Stimulated activated CD8-positive, alpha-beta memory T cell treated with anti-CD3 and anti-CD28 coated beads, Interleukin-15, amount 100 ng/mL, for 4 hours (primary cell): ENCODE data around the gene SPSB1.
"Not testable (repeated sequence)": the region's sequence is repeated elsewhere in the genome, so short reads cannot be mapped to it uniquely, and the experiment has no call there.

Experiments
- DNase-seq, 2 donors: peaks; one replicate each; pipeline ENCODE4 v3.0.0-alpha.2; 2020; ENCODE audit warnings: low read depth in 2 of 2

SPSB1 gene

GRCh38 chr1:9279172-9279840, 13.4 kb upstream of the SPSB1 start:
- no peak for DNase-seq

DNA sequence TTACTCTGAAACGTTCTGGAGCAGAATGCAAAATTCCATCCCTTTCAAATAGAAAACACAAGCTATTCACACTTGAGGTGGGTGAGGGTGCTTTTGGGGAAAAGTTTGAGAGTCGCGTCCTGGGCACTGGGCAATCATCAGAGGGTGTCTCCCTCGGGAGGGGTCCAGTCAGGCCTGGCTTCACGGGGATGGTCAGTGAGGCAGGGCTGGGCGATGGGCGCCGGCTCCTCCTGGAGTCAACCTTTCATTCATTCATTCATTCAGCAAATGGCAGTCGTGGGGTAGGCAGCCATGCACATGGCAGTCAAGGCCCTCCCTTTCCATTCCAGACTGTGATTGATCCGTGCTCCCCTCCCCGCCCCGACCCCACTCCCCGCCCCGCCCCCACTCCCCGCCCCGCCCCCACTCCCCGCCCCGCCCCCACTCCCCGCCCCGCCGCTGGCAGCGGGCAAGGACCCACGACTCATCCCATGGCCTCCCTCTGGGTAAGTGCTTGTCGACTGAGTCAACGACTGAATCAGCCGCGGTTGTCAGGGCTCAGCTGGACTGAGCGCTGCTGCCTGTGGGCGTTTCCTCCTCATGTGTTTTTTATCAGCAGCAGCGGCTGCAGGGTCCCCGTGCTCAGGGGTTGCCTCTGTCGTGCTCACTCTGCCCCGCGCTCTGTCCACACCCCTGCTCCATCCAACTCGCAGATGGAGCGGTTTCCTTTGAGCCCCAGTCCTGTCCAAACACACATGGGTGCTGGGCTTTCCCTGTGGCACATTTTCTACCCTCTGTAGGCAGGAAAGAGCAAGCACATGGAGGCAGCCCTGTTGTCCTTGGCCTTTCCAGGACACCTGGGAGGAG, 12.5 kb upstream of the SPSB1 start:
- DNase-seq = peak; percentile 38 to 55

DNA sequence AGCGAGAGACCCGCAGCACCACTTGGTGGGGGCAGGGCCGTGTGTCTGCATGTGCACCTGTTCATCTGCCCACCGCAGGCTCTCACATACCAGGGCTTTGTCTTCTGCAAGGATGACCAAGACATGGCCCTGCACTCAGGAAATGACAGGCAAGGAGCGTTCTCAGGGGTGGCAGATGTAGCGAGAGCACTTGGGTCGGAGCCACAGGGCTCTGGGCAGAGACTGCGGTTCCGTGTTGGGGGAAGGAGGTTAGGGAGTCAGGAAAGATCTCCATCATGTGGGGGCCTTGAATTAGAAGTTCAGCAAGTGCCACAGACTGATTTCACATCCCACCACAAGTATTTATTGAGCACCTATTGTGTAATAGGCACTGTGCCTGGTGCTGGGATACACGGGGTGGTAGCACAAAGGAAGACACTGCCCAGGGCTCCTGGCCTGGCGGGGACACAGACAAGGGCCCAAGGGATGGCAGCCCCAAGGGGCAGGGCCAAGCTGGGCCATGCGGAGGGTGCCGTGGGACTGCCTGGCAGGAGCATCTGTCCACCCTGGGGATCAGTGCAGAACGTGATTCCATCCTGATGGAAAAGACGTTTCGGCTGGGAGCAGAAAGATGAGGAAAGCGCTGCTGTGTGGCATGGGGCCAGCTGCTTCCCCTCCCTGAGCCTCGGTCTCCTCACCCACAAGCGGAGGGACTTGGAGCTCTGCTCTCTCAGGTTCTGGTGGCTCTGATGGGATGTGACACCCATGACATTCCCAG, 11.4 kb upstream of the SPSB1 start:
- no peak for DNase-seq

DNA sequence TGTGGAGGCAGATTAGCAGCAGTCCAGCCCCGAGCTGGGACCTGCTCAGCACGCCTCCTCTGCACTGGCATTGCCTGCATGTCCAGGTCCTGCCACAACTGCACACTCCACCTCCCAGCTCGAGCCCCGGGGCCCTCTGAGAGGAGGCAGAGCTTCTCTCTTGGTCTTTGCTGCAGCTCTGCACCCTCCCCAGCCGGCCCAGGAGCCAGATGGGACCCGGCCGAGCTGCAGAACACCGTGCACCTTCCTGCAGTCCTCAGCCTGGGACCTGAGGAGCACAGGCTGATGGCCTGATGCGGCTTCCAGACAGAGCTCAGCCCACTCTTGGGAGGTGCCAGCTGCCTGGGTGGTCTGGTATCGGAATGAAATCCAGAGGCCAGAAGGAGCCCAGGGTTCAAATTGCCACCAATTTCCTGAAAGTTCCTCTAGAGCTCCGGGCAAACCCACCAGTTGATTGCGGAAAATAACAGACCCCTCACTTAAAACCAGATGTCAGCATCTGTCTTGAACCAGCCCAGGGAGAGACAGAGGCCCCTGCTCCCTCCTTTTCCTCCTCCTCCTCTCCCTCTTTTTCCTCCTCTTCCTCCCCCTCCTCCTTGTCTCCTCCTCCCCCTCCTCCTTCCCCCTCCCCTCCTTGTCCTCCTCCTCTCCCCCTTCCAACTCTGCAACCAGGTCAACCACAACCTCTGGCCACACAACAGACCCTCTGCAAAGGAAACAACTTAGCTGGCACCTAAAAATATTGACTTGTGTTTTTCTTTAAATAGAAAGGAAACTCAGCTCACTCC, 10.6 kb upstream of the SPSB1 start:
- DNase-seq = no peak

DNA sequence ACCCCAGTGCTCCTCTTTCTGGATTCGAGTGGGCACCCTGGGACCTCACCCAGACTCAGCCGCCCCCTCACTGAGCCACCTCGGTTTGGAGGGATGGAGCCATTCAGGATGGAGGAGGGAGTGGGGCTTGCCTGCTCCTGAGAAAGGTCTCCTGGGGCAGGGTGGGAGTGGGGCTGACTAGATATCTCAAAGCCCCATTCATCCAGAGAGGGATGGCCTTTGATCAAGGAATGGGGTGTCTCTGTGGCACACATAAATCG, 10.1 kb upstream of the SPSB1 start:
- no peak for DNase-seq

DNA sequence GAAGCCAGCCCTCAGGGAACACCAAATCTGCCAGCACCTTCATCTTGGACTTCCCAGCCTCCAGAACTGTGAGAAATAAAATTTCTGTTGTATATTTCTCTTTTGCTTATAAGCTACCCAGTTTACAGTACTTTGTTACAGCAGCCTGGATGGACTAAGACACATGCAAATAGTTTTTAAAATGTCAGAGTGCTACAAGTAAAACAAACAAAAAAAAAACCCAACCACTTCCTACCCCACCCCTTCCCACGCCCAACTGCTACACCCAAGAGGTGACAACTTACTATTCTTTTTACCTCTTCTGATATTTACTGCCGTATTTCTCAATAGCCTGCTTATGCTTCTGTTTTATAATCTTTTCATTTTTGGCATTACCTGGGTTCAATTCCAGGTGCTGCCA, 8.6 kb upstream of the SPSB1 start:
- DNase-seq = no peak

DNA sequence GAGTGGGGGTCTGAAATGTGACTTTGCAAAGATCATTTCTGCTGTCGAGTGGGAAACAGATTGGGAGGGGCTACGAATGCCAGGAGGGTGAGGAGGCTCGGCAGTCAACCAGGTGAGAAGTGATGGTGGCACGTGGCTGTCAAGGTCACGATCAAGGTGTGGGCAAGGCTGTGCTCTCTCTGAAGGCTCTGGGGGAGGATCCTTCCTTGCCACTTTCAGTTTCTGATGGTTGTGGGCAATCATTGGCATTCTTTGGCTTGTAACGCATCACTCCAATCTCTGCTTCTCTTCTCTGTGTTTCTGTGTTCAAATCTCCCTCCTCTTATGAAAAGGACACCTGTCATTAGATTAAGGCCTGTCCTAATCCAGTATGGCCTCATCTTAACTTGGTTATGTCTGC, 6.1 kb upstream of the SPSB1 start:
- no peak for DNase-seq

- peak; percentile 44 to 66 for DNase-seq
Observed at GRCh38 chr1:9289090-9289534, 3.6 kb upstream of the SPSB1 start.

GRCh38 chr1:9289711-9290485, 2.8 kb upstream of the SPSB1 start:
- DNase-seq = no peak

GRCh38 chr1:9291914-9292360, 757 bp upstream of the SPSB1 start:
- DNase-seq = no peak

DNA sequence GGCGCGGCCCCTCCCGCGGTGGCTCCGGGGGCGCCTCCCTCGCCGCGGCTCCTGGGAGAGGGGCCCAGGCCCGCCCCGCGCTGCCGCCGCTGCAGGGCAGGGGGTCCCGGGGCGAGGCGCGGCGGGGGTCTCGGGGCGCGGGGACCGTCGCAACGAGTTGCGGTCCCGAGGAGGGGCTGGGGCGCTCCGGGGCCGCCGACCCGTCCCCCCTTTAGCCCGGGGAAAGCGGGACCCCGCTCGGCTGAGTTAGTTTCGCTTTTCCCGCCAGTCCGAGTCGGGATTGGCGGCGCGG, 493 bp downstream of the SPSB1 start:
- DNase-seq = no peak

- DNase-seq = peak in 1 of 2 donors; percentile 20
Observed at GRCh38 chr1:9293533-9294404, 1.1 kb downstream of the SPSB1 start.

DNA sequence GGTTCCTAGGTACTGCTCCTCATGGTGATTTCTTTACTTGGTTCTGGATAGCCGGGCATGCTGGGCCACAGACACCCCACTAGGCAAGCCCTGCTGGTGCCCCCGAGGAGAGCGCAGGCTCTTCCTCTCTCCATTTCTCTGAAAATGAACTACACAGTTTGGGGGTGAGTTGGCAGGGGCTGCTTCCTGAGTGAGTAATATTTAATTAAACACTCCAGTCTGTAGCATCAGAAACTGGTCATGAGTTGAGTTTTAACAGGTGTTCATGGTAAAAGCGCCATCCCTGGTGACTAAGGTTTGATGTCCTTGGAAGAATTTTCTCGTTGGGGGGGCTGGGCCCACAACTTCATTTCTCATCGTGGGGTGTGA, 1.7 kb downstream of the SPSB1 start:
- no peak for DNase-seq

DNA sequence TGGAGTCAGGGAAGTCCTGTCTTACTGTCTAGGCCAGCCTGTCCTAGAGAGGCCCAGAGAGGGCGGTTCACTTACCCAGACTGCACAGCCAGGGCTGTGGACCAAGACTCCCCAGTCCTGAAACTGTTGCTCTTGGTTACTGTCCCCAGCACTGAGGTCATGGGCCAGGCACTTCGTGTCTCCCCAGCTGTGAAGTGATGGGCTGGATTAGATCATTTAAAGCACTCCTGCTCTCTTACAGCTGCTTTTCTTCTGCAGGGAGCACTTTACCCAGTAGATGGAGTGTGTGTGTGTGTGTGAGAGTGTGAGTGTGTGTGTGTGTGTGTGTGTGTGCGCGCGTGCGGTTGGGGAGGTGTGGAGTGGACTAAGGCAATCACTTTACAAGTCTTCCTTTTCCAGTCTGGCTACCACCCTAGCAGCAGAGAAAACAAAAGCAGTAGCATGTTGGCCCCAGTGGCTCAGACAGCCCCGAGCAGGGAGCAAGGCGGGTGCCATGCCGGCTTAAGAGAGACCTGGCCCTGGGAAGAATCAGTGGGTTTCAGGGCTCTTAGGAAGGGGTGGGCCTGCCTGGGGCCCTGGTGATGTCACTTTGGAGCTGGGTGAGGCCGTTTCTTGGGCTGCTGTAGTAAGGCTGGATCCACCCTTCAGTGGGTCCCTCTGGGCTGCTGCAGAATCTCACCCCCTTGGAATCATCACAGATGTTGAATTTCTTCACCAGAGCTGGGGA, 2.4 kb downstream of the SPSB1 start:
- DNase-seq = no peak

DNA sequence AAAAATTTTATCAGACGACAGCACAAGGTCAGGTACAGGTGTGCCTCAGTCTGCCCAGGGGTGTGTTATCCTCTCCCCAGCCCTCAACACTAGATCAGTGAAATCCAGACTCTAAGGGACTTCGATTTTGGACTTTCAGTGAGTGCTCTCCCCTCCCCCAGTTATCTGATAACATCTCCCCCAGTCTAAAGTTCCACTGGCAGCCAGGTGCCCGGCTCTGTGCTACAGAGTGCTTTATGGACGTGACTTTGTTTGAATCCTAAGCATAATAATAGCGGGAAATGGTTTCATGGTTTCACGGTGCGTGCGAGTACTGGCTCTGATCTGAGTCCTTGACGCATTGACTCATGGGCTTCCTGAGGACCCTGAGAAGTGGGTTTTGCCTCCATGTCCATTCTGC, 3.2 kb downstream of the SPSB1 start:
- DNase-seq = no peak

DNA sequence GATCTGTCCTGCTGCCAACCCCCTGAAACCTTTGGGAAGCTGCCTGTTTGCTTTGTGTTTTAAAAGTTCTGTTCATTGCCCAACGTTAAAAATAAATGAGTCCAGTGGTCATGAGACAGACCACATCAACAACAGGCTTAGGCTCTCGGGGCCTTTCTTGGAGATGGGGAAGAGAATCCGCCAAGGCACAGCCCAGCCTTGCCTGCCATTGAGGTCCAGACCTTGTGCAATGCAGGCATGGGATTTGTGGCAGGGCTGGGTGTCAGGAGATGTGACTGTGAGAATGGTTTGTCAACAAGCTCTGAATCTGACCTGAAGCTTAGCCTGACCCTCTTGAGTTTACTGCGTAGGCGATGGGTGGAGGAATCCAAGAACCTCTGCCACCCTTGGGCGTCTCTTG, 4.2 kb downstream of the SPSB1 start:
- DNase-seq = no peak

GRCh38 chr1:9297831-9298230, 5.1 kb downstream of the SPSB1 start:
- no peak for DNase-seq

DNA sequence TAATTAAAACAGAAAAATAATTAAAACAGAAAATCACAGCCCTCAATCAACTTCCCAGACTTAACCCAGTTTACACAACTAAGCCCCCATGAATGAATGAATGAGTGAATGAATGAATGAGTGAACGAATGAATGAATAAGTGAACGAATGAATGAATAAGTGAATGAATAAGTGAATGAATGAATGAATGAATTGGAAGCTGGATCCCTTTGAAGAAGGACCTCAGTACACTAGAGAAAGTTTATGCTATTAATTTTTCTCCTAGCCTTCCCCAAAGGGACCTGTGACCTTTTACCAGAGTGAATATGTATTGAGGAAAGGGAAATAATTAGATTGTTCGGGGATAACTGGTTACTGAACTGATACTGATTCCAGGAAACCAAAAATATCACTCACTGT, 5.6 kb downstream of the SPSB1 start:
- DNase-seq = no peak

DNA sequence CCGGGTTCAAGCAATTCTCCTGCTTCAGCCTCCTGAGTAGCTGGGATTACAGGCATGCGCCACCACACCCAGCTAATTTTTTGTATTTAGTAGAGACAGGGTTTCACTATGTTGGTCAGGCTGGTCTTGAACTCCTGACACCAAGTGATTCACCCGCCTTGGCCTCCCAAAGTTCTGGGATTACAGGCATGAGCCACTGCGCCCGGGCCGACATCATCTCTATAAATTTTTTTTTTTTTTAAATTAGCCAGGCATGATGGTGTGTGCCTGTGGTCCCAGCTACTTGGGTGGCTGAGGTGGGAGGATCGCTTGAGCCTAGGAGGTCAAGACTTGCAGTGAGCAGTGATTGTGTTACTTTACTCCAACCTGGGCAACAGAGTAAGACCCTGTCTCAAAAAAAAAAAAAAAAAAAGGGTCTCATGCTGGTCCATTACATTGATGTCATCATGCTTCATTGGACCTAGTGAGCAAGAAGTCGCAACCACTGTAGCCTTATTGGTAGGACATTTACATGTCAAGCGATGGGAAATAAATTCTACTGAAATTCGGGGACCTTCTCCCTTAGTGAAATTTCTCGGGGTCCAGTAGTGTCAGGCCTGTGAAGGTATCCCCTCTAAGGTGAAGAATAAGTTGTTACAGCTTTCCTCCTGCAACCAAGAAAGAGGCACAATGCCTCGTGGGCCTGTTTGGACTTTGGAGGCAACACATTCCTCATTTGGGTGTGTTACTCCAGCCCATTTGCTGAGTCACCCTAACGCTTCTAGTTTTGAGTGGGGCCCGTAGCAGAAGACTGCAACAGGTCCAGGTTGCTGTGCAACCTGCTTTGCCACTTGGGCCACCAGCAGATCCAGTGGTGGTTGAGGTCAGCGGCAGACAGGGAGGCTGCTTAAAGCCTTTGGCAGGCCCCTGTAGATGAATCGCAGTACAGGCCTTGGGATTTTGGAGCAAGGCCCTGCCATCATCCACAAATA, 7.2 kb downstream of the SPSB1 start:
- not testable (repeated sequence) for DNase-seq
